H1 (cell line): ENCODE measurements around the gene CGB7. TPM values are rescaled to one million over a fixed set of nuclear protein-coding genes. Genes with fewer than 3 reads are reported as not detected.

ENCODE experiments used
- CTCF ChIA-PET: fragments of 300-600 bp; sonication (Branson Sonifier 250); formaldehyde crosslinking; loops from one replicate; lab custom pipeline; 2021; ENCODE audit not compliant: partially characterized antibody; lab: Charles Lee
- POLR2A ChIA-PET: fragments of 300-600 bp; sonication (Branson Sonifier 250); formaldehyde crosslinking; loops from one replicate; lab custom pipeline; 2021; ENCODE audit warnings: inconsistent platforms; ENCODE audit not compliant: partially characterized antibody; lab: Charles Lee
- DNase-seq, 2 experiments: peaks; one replicate each; pipeline versions ENCODE4 v3.0.0 to v3.0.0-alpha.2; 2010 to 2022; ENCODE audit warnings: low spot score in 2 of 2, low read depth in 1 of 2, mixed read lengths in 1 of 2
- FAIRE-seq: peaks from 2 replicates; lab custom pipeline; 2011; peaks lifted over from hg19 to GRCh38; lab: Jason Lieb, UNC
- H2AFZ ChIP-seq: 2 replicates; pipeline ENCODE4 v1.8.1; 2012; ENCODE audit warnings: low read length, inconsistent platforms
- H2AK5ac ChIP-seq: 2 replicates; pipeline ENCODE4 v1.6.1; 2013; ENCODE audit warnings: low read depth, low read length
- H2BK120ac ChIP-seq: replicated peaks from 2 replicates; pipeline ENCODE3; 2013; ENCODE audit warnings: low read depth, low read length, inconsistent platforms
- H2BK12ac ChIP-seq: 2 replicates; pipeline ENCODE4 v1.6.1; 2013; ENCODE audit warnings: low read depth, low read length
- H2BK15ac ChIP-seq: 2 replicates; pipeline ENCODE4 v1.6.1; 2013; ENCODE audit warnings: low read length
- H2BK20ac ChIP-seq: 2 replicates; pipeline ENCODE4 v1.6.1; 2013; ENCODE audit warnings: low read length
- H2BK5ac ChIP-seq: 2 replicates; pipeline ENCODE4 v1.6.1; 2013; ENCODE audit warnings: low read depth, low read length
- H3K14ac ChIP-seq: 2 replicates; pipeline ENCODE4 v1.6.1; 2013; ENCODE audit warnings: inconsistent platforms; ENCODE audit not compliant: insufficient read length
- H3K18ac ChIP-seq: 2 replicates; pipeline ENCODE4 v1.6.1; 2013; ENCODE audit warnings: low read length; ENCODE audit errors: extremely low read depth
- H3K23ac ChIP-seq: 2 replicates; pipeline ENCODE4 v1.6.1; 2013; ENCODE audit warnings: inconsistent platforms; ENCODE audit not compliant: insufficient read length
- H3K23me2 ChIP-seq: 2 replicates; pipeline ENCODE4 v1.6.1; 2013; ENCODE audit warnings: low read depth, low read length
- H3K27ac ChIP-seq: 2 replicates; pipeline ENCODE4 v1.6.1; 2011; ENCODE audit warnings: low read depth, low read length, inconsistent platforms
- H3K27me3 ChIP-seq, 4 experiments: replicated peaks in 1 of 4; 1 replicate in 1 of 4; 2 replicates in 3 of 4; pipeline versions ENCODE4 v1.6.1 to v1.8.1; 2011 to 2013; ENCODE audit warnings: low read length in 3 of 4, mild to moderate bottlenecking in 3 of 4, inconsistent platforms in 2 of 4, mixed read lengths in 2 of 4, moderate library complexity in 1 of 4; ENCODE audit not compliant: control insufficient read depth in 3 of 4, insufficient read depth in 3 of 4; ENCODE audit errors: extremely low read depth in 1 of 4
- H3K36me3 ChIP-seq, 4 experiments: 2 replicates each; pipeline versions ENCODE4 v1.6.1 to v1.8.1; 2011 to 2013; ENCODE audit warnings: mild to moderate bottlenecking in 4 of 4, low read length in 3 of 4, moderate library complexity in 2 of 4, control low read depth in 1 of 4, inconsistent platforms in 1 of 4; ENCODE audit not compliant: insufficient read depth in 4 of 4, control insufficient read depth in 2 of 4
- H3K4ac ChIP-seq: replicated peaks from 2 replicates; pipeline ENCODE3; 2013; ENCODE audit warnings: low read length, low read depth, mixed read lengths, inconsistent platforms; ENCODE audit not compliant: insufficient read length
- H3K4me1 ChIP-seq, 4 experiments: replicated peaks in 1 of 4; 1 replicate in 1 of 4; 2 replicates in 3 of 4; pipeline versions ENCODE4 v1.6.1 to v1.8.1; 2011 to 2013; ENCODE audit warnings: low read length in 3 of 4, inconsistent platforms in 2 of 4, mixed read lengths in 1 of 4; ENCODE audit not compliant: insufficient read depth in 4 of 4, control insufficient read depth in 3 of 4
- H3K4me2 ChIP-seq, 2 experiments: 2 replicates each; pipeline versions ENCODE4 v1.6.1 to v1.8.1; 2011 to 2013; ENCODE audit warnings: low read depth in 2 of 2, low read length in 2 of 2, control low read depth in 1 of 2, inconsistent platforms in 1 of 2, mild to moderate bottlenecking in 1 of 2; ENCODE audit not compliant: insufficient read depth in 1 of 2
- H3K4me3 ChIP-seq, 4 experiments: fragments of 200-600, 300-600 bp in 1 of 4; sonication (generic), shearing (Covaris generic), sonication (Bioruptor Twin) in 1 of 4; 2 replicates each; pipeline versions ENCODE4 v1.5.1 to v1.8.1; 2011 to 2016; ENCODE audit warnings: low read length in 4 of 4, low read depth in 3 of 4, control low read depth in 2 of 4, inconsistent platforms in 2 of 4, mild to moderate bottlenecking in 2 of 4, mixed read lengths in 1 of 4, moderate library complexity in 1 of 4; ENCODE audit not compliant: insufficient read depth in 2 of 4; ENCODE audit errors: extremely low read depth in 1 of 4
- H3K56ac ChIP-seq: replicated peaks from 2 replicates; pipeline ENCODE3; 2013; ENCODE audit warnings: low read depth, mild to moderate bottlenecking, mixed read lengths, low read length, inconsistent platforms; ENCODE audit not compliant: insufficient read length
- H3K79me1 ChIP-seq: 2 replicates; pipeline ENCODE4 v1.6.1; 2013; ENCODE audit warnings: low read depth, low read length, control low read depth
- H3K79me2 ChIP-seq, 2 experiments: 2 replicates each; pipeline versions ENCODE4 v1.6.1 to v1.8.1; 2012 to 2013; ENCODE audit warnings: low read length in 2 of 2, mild to moderate bottlenecking in 2 of 2, inconsistent platforms in 1 of 2; ENCODE audit not compliant: insufficient read depth in 2 of 2, control insufficient read depth in 1 of 2
- H3K9ac ChIP-seq, 4 experiments: replicated peaks in 1 of 4; 1 replicate in 1 of 4; 2 replicates in 3 of 4; pipeline versions ENCODE4 v1.6.1 to v1.8.1; 2011 to 2013; ENCODE audit warnings: low read depth in 3 of 4, low read length in 3 of 4, control low read depth in 2 of 4, mild to moderate bottlenecking in 2 of 4, moderate library complexity in 2 of 4, inconsistent platforms in 1 of 4; ENCODE audit errors: extremely low read depth in 1 of 4
- H3K9me3 ChIP-seq, 2 experiments: 2 replicates each; pipeline versions ENCODE4 v1.6.1 to v1.8.1; 2012 to 2013; ENCODE audit warnings: mild to moderate bottlenecking in 2 of 2, moderate library complexity in 2 of 2, control low read depth in 1 of 2, inconsistent platforms in 1 of 2, low read depth in 1 of 2, low read length in 1 of 2, mixed read lengths in 1 of 2; ENCODE audit not compliant: insufficient read depth in 2 of 2
- H4K20me1 ChIP-seq, 2 experiments: replicated peaks in 1 of 2; 2 replicates each; pipeline versions ENCODE3 to v1.8.1; 2011 to 2013; ENCODE audit warnings: inconsistent platforms in 2 of 2, low read length in 2 of 2, mild to moderate bottlenecking in 1 of 2; ENCODE audit not compliant: insufficient read depth in 2 of 2, control insufficient read depth in 1 of 2
- H4K5ac ChIP-seq: 2 replicates; pipeline ENCODE4 v1.6.1; 2013; ENCODE audit warnings: low read length, low read depth, mixed read lengths, inconsistent platforms; ENCODE audit not compliant: insufficient read length
- H4K8ac ChIP-seq: 2 replicates; pipeline ENCODE4 v1.8.0; 2013; ENCODE audit warnings: mild to moderate bottlenecking, moderate library complexity, low read length, inconsistent platforms; ENCODE audit not compliant: insufficient read depth; ENCODE audit errors: extremely low read depth
- H4K91ac ChIP-seq: replicated peaks from 2 replicates; pipeline ENCODE3; 2013; ENCODE audit warnings: low read length, mixed read lengths, inconsistent platforms; ENCODE audit not compliant: insufficient read length
- ATF3 ChIP-seq: IDR thresholded peaks from 2 replicates; pipeline ENCODE4 v1.6.1; 2011; ENCODE audit warnings: low read depth, mild to moderate bottlenecking, low read length; ENCODE audit not compliant: insufficient read depth
- CBX8 ChIP-seq: fragments of 300-800, 300-1000 bp; sonication (generic); IDR thresholded peaks from 2 replicates; pipeline ENCODE4 v1.7.1; 2016; ENCODE audit warnings: low read depth, low read length, borderline replicate concordance
- CTBP2 ChIP-seq: IDR thresholded peaks from 2 replicates; pipeline ENCODE4 v1.7.0; 2011; ENCODE audit warnings: borderline replicate concordance, mild to moderate bottlenecking, moderate library complexity, mixed read lengths, low read length; ENCODE audit not compliant: insufficient read depth, insufficient read length
- E2F6 ChIP-seq: IDR thresholded peaks from 2 replicates; pipeline ENCODE4 v1.6.1; 2012; ENCODE audit warnings: inconsistent platforms
- GABPA ChIP-seq: IDR thresholded peaks from 2 replicates; pipeline ENCODE4 v1.6.1; 2011; ENCODE audit warnings: mild to moderate bottlenecking, low read length, moderate library complexity, borderline replicate concordance; ENCODE audit not compliant: insufficient read depth
- HDAC6 ChIP-seq: IDR thresholded peaks from one replicate; pipeline ENCODE4 v1.7.1; 2012; ENCODE audit warnings: low read depth, mild to moderate bottlenecking, inconsistent platforms, low read length, moderate library complexity
- KDM5A ChIP-seq: fragments of 200-600 bp; IDR thresholded peaks from 2 replicates; pipeline ENCODE4 v1.7.1; 2012; ENCODE audit warnings: mild to moderate bottlenecking, low read length, inconsistent platforms, mixed read lengths
- RFX5 ChIP-seq: IDR thresholded peaks from 2 replicates; pipeline ENCODE4 v1.6.1; 2011; ENCODE audit warnings: low read depth, low read length, improper control_type of control experiment, borderline replicate concordance
- RNF2 ChIP-seq: fragments of 200-900, 300-1000 bp; sonication (generic); IDR thresholded peaks from 2 replicates; pipeline ENCODE4 v1.7.1; 2016; ENCODE audit warnings: borderline replicate concordance, low read depth, mild to moderate bottlenecking, antibody characterized with exemption, low read length; ENCODE audit not compliant: poor library complexity, severe bottlenecking; ENCODE audit errors: missing control alignments
- SP1 ChIP-seq: IDR thresholded peaks from 2 replicates; pipeline ENCODE4 v1.6.1; 2011; ENCODE audit warnings: low read depth, low read length
- YY1 ChIP-seq: IDR thresholded peaks from 2 replicates; pipeline ENCODE4 v1.6.1; 2011; ENCODE audit warnings: low read depth, mild to moderate bottlenecking, low read length
- WGBS, 2 experiments: shearing (Covaris generic) in 1 of 2; methylation state at CpG; one replicate each; pipeline versions ENCODE4 v1.1.6 to v1.1.7; 2013 to 2015; ENCODE audit warnings: low lambda C conversion rate in 2 of 2, mixed read lengths in 2 of 2, inconsistent platforms in 1 of 2, low coverage in 1 of 2, missing lambda C conversion rate in 1 of 2; ENCODE audit not compliant: insufficient replicate concordance in 2 of 2, insufficient coverage in 1 of 2, insufficient read length in 1 of 2; ENCODE audit errors: extremely low coverage in 1 of 2, missing lambda C conversion rate in 1 of 2; 5-methylcytosine and 5-hydroxymethylcytosine counted together
- polyA plus RNA-seq, 7 experiments: library from polyadenylated mRNA; depleted of rRNA in 3 of 7; stranded (reverse) in 5 of 7; unstranded in 2 of 7; fragments of >200 nt in 5 of 7; fragments of 200-250 nt in 2 of 7; gene quantifications; 1 replicate in 5 of 7; 2 replicates in 1 of 7; 4 replicates in 1 of 7; pipeline versions ENCODE4 v1.2.1 to v1.2.3, GENCODE V29; 2011 to 2013; ENCODE audit warnings: missing spikeins in 2 of 7, mixed read lengths in 2 of 7
- total RNA-seq: library from RNA; stranded (reverse); fragmentation: NEBNext Ultra II Directional; extraction: Animal tissue kit (Norgen Biotek cat#: 25700); gene quantifications from 2 replicates; pipeline ENCODE4 v1.2.1, GENCODE V29; 2021

The CGB7 gene
- total and polyA plus RNA-seq, 2 of the 8 experiments (the other 6 are each of a cell fraction or from before 2014, with no cell fraction given), result 1.2 to 2.2 TPM

GRCh38 chr19:49104229-49104864, 46.8 kb upstream of the CGB7 start:
- peaks cover 34 to 86% (median 76%) of the 10 kb centered on the region in 4 experiments for H3K36me3 ChIP-seq
- TF ChIP-seq E2F6 (no peak), CTBP2 (no peak), HDAC6 (no peak), RNF2 (no peak), RFX5 (no peak), SP1 (no peak), YY1 (no peak), KDM5A (no peak), GABPA (no peak), CBX8 (no peak), ATF3 (no peak)

More at GRCh38 chr19:49104229-49104864, 46.8 kb upstream of the CGB7 start:
- Histone ChIP-seq H2BK5ac (no peak overlapping the region), H2AFZ (no peak overlapping the region), H3K14ac (no peak overlapping the region), H4K20me1 (peaks cover 18 to 41% of the 10 kb centered on the region in 2 experiments), H3K79me2 (peaks cover 0 to 7% of the 10 kb centered on the region in 2 experiments; a peak in 1 of 4 replicates), H3K27ac (no peak overlapping the region), H3K4me3 (no peak overlapping the region), H2BK15ac (no peak overlapping the region), H3K79me1 (peaks cover 13% of the 10 kb centered on the region), H3K4me2 (no peak overlapping the region), H3K23me2 (no peaks in the 10 kb centered on the region), H2BK12ac (no peak overlapping the region), H4K91ac (no peak overlapping the region), H2BK20ac (no peak overlapping the region), H3K56ac (no peak overlapping the region), H3K23ac (no peak overlapping the region), H3K18ac (no peak overlapping the region), H3K9me3 (no peaks in the 10 kb centered on the region), H3K4ac (no peak overlapping the region), H4K5ac (no peak overlapping the region), H4K8ac (no peak overlapping the region), H2BK120ac (no peak overlapping the region), H3K27me3 (no peaks in the 10 kb centered on the region), H2AK5ac (no peak overlapping the region), H3K4me1 (no peaks in the 10 kb centered on the region), H3K9ac (no peak overlapping the region)
- WGBS, 2 experiments, result 94% methylated on average over 25 of the region's 30 CpGs; no CpG with 5 or more reads in 1 of the 2 experiments
- FAIRE-seq, result no peak
- POLR2A ChIA-PET, result interaction anchor here (0.9 to 3.6 kb wide), 5 partner anchors 9 to 104 kb away, joined by 3 to 30 read pairs (median 5); no protein-coding TSS in a partner anchor
- no peak for DNase-seq
- CTCF ChIA-PET, result interaction anchor here (0.6 to 3.1 kb wide), 12 partner anchors 7 to 130 kb away, joined by 3 to 26 read pairs (median 4); partner anchors contain the start of genes LIN7B and PPFIA3
